HepG2 (cell line): ENCODE data around the gene TMEM198. TPM values are rescaled to one million over a fixed set of nuclear protein-coding genes. Genes with fewer than 3 reads are reported as not detected.

Source experiments
- FOSL1 ChIP-seq: sonication (generic); formaldehyde crosslinking; IDR thresholded peaks from 2 replicates; pipeline ENCODE4 v1.9.0; 2021; ENCODE audit warnings: missing genetic modification reagents, borderline replicate concordance
- HIC2 ChIP-seq: sonication (generic); formaldehyde crosslinking; IDR thresholded peaks from 2 replicates; pipeline ENCODE4 v1.9.0; 2022; ENCODE audit warnings: low read depth, missing genetic modification reagents
- HIVEP1 ChIP-seq: sonication (generic); formaldehyde crosslinking; IDR thresholded peaks from 2 replicates; pipeline ENCODE4 v1.4.0; 2020; ENCODE audit warnings: mild to moderate bottlenecking, missing genetic modification reagents
- HNF1B ChIP-seq: sonication (generic); formaldehyde crosslinking; IDR thresholded peaks from 2 replicates; pipeline ENCODE4 v1.5.1; 2020; ENCODE audit warnings: mild to moderate bottlenecking, moderate library complexity, missing genetic modification reagents
- HNRNPK ChIP-seq: fragments of 200-400 bp; formaldehyde crosslinking; IDR thresholded peaks from 2 replicates; pipeline ENCODE4 v1.6.1; 2018; ENCODE audit warnings: low read length, low read depth, moderate library complexity, mild to moderate bottlenecking; ENCODE audit not compliant: poor library complexity, severe bottlenecking
- MEIS1 ChIP-seq: sonication (generic); formaldehyde crosslinking; IDR thresholded peaks from 2 replicates; pipeline ENCODE4 v1.9.0; 2021; ENCODE audit warnings: mild to moderate bottlenecking, missing genetic modification reagents, moderate library complexity, borderline replicate concordance
- MTERF4 ChIP-seq: sonication (generic); formaldehyde crosslinking; IDR thresholded peaks from 2 replicates; pipeline ENCODE4 v1.8.0; 2023; ENCODE audit warnings: mild to moderate bottlenecking, missing genetic modification reagents
- PAWR ChIP-seq: sonication (generic); formaldehyde crosslinking; IDR thresholded peaks from 2 replicates; pipeline ENCODE4 v1.4.0; 2020; ENCODE audit warnings: missing genetic modification reagents, mild to moderate bottlenecking, borderline replicate concordance
- SP1 ChIP-seq, 2 experiments: fragments of 450-650 bp in 1 of 2; sonication (generic) in 1 of 2; formaldehyde crosslinking in 1 of 2; IDR thresholded peaks; 2 replicates each; pipeline versions ENCODE4 v1.4.0 to v1.6.1; 2016 to 2020; ENCODE audit warnings: missing genetic modification reagents in 1 of 2
- TEAD2 ChIP-seq: sonication (generic); formaldehyde crosslinking; IDR thresholded peaks from 2 replicates; pipeline ENCODE4 v1.9.0; 2021; ENCODE audit warnings: missing genetic modification reagents
- ZFP62 ChIP-seq: sonication (generic); formaldehyde crosslinking; IDR thresholded peaks from 2 replicates; pipeline ENCODE4 v1.4.0; 2020; ENCODE audit warnings: missing genetic modification reagents
- ZNF558 ChIP-seq: sonication (generic); formaldehyde crosslinking; IDR thresholded peaks from 2 replicates; pipeline ENCODE4 v1.9.0; 2022; ENCODE audit warnings: mild to moderate bottlenecking, missing genetic modification reagents, borderline replicate concordance
- ZNF563 ChIP-seq: sonication (generic); formaldehyde crosslinking; IDR thresholded peaks from 2 replicates; pipeline ENCODE4 v1.8.0; 2022; ENCODE audit warnings: mild to moderate bottlenecking, moderate library complexity, missing genetic modification reagents
- ZNF572 ChIP-seq: sonication (generic); formaldehyde crosslinking; IDR thresholded peaks from 2 replicates; pipeline ENCODE4 v1.5.1; 2020; ENCODE audit warnings: mild to moderate bottlenecking, missing genetic modification reagents
- ZNF629 ChIP-seq: sonication (generic); formaldehyde crosslinking; conservative IDR thresholded peaks from 2 replicates; pipeline ENCODE4 v1.5.0; 2020; ENCODE audit warnings: missing genetic modification reagents
- ZNF7 ChIP-seq: IDR thresholded peaks from 2 replicates; pipeline ENCODE4 v1.6.1; 2016; ENCODE audit warnings: missing biosample characterization, missing genetic modification reagents
- polyA plus RNA-seq, 8 experiments: library from polyadenylated mRNA; depleted of rRNA in 3 of 8; stranded (reverse) in 7 of 8; unstranded in 1 of 8; fragments of >200 nt; fragmentation: Illumina TruSeq in 4 of 8; extraction: Trizol in 4 of 8; gene quantifications; 2 replicates each; pipeline versions ENCODE4 v1.2.1 to v1.2.3, GENCODE V29; 2011 to 2016; ENCODE audit warnings: low read depth in 4 of 8, missing spikeins in 1 of 8, mixed read lengths in 1 of 8; ENCODE audit not compliant: insufficient read depth in 1 of 8
- total RNA-seq, 5 experiments: library from RNA; depleted of rRNA; stranded (reverse); fragments of >200 nt; fragmentation: Illumina TruSeq; extraction: Trizol; gene quantifications; 2 replicates each; pipeline ENCODE4 v1.2.3, GENCODE V29; 2016; ENCODE audit warnings: low read depth in 1 of 5
- TF ChIP-seq, protein P1 (sequence below): sonication (generic); formaldehyde crosslinking; IDR thresholded peaks from 2 replicates; pipeline ENCODE4 v1.4.0; 2020; ENCODE audit warnings: missing genetic modification reagents
- TF ChIP-seq, protein P2 (sequence below): sonication (generic); formaldehyde crosslinking; IDR thresholded peaks from 2 replicates; pipeline ENCODE4 v1.4.0; 2020; ENCODE audit warnings: missing genetic modification reagents

Gene TMEM198
- total and polyA plus RNA-seq, 2 of the 13 experiments (the other 11 are each of a cell fraction or from before 2014, with no cell fraction given): 17.3 to 23.5 TPM

- TF ChIP-seq ZNF563 (CRISPR knock-in tag) (peak; percentile 45; the same call in 1 of the 2 replicates), MEIS1 (0 out of 2 replicates have a peak, but pooled peaks have one; percentile 62), MTERF4 (CRISPR knock-in tag) (0 out of 2 replicates have a peak, but pooled peaks have one; percentile 54), TEAD2 (no peak), HIVEP1 (CRISPR knock-in tag) (peak; percentile 10; the same call in 1 of the 2 replicates), HNRNPK (peak; percentile 75), SP1 (IDR thresholded peaks at IDR 0.05) (no peak), SP1 (CRISPR knock-in tag; IDR thresholded peaks at IDR 0.05) (no peak), HIC2 (CRISPR knock-in tag) (peak; percentile 5; the same call in 1 of the 2 replicates), ZFP62 (CRISPR knock-in tag) (no peak), FOSL1 (0 out of 2 replicates have a peak, but pooled peaks have one; percentile 9), ZNF572 (CRISPR knock-in tag) (no peak), PAWR (CRISPR knock-in tag) (no peak), HNF1B (CRISPR knock-in tag) (0 out of 2 replicates have a peak, but pooled peaks have one; percentile 10), ZNF629 (CRISPR knock-in tag) (peak; percentile 96), ZNF7 (no peak), ZNF558 (CRISPR knock-in tag) (0 out of 2 replicates have a peak, but pooled peaks have one; percentile 25)
- TF ChIP-seq, protein P1, sequence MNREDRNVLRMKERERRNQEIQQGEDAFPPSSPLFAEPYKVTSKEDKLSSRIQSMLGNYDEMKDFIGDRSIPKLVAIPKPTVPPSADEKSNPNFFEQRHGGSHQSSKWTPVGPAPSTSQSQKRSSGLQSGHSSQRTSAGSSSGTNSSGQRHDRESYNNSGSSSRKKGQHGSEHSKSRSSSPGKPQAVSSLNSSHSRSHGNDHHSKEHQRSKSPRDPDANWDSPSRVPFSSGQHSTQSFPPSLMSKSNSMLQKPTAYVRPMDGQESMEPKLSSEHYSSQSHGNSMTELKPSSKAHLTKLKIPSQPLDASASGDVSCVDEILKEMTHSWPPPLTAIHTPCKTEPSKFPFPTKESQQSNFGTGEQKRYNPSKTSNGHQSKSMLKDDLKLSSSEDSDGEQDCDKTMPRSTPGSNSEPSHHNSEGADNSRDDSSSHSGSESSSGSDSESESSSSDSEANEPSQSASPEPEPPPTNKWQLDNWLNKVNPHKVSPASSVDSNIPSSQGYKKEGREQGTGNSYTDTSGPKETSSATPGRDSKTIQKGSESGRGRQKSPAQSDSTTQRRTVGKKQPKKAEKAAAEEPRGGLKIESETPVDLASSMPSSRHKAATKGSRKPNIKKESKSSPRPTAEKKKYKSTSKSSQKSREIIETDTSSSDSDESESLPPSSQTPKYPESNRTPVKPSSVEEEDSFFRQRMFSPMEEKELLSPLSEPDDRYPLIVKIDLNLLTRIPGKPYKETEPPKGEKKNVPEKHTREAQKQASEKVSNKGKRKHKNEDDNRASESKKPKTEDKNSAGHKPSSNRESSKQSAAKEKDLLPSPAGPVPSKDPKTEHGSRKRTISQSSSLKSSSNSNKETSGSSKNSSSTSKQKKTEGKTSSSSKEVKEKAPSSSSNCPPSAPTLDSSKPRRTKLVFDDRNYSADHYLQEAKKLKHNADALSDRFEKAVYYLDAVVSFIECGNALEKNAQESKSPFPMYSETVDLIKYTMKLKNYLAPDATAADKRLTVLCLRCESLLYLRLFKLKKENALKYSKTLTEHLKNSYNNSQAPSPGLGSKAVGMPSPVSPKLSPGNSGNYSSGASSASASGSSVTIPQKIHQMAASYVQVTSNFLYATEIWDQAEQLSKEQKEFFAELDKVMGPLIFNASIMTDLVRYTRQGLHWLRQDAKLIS (CRISPR knock-in tag): no peak
- TF ChIP-seq, protein P2, sequence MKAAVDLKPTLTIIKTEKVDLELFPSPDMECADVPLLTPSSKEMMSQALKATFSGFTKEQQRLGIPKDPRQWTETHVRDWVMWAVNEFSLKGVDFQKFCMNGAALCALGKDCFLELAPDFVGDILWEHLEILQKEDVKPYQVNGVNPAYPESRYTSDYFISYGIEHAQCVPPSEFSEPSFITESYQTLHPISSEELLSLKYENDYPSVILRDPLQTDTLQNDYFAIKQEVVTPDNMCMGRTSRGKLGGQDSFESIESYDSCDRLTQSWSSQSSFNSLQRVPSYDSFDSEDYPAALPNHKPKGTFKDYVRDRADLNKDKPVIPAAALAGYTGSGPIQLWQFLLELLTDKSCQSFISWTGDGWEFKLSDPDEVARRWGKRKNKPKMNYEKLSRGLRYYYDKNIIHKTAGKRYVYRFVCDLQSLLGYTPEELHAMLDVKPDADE (CRISPR knock-in tag): 0 out of 2 replicates have a peak, but pooled peaks have one; percentile 53
Measured at GRCh38 chr2:219572237-219573001, 28.6 kb downstream of the TMEM198 start, which contains the start of gene INHA (continued).
